Fibroblast of skin of right biceps (primary cell): Measurements from ENCODE around the gene DCUN1D3.
"Not testable (repeated sequence)": the region's sequence is repeated elsewhere in the genome, so short reads cannot be mapped to it uniquely, and the experiment has no call there.

Experiments used
- DNase-seq: peaks from one replicate; pipeline ENCODE4 v3.0.0-alpha.2; 2013

DCUN1D3 gene

GRCh38 chr16:20860995-20861394 lies 39.2 kb downstream of the DCUN1D3 start:
- DNase-seq: not testable (repeated sequence)

- no peak for DNase-seq
Measured at GRCh38 chr16:20860361-20860760, 39.8 kb downstream of the DCUN1D3 start.

GRCh38 chr16:20859699-20860098 lies 40.5 kb downstream of the DCUN1D3 start:
- DNase-seq: no peak

GRCh38 chr16:20859229-20859628 lies 40.9 kb downstream of the DCUN1D3 start:
- DNase-seq: no peak

GRCh38 chr16:20857281-20857680 lies 42.9 kb downstream of the DCUN1D3 start:
- DNase-seq: no peak

GRCh38 chr16:20854963-20855362 lies 45.2 kb downstream of the DCUN1D3 start:
- DNase-seq: no peak

- DNase-seq: peak; percentile 12
Measured at GRCh38 chr16:20853981-20854620, 46.1 kb downstream of the DCUN1D3 start.

- no peak for DNase-seq
Measured at GRCh38 chr16:20853143-20853542, 47.0 kb downstream of the DCUN1D3 start.

- DNase-seq: peak; percentile 85
Measured at GRCh38 chr16:20851601-20852000, 48.6 kb downstream of the DCUN1D3 start.

GRCh38 chr16:20850981-20851380 lies 49.2 kb downstream of the DCUN1D3 start:
- no peak for DNase-seq

- DNase-seq: peak; percentile 65
Measured at GRCh38 chr16:20849589-20850390, 50.4 kb downstream of the DCUN1D3 start.

- no peak for DNase-seq
Measured at GRCh38 chr16:20847550-20847949, 52.6 kb downstream of the DCUN1D3 start.

- DNase-seq: no peak
Measured at GRCh38 chr16:20846551-20846950, 53.6 kb downstream of the DCUN1D3 start.

- no peak for DNase-seq
Measured at GRCh38 chr16:20846030-20846429, 54.1 kb downstream of the DCUN1D3 start.

- DNase-seq: no peak
Measured at GRCh38 chr16:20844588-20844987, 55.6 kb downstream of the DCUN1D3 start.

GRCh38 chr16:20844054-20844453 lies 56.1 kb downstream of the DCUN1D3 start:
- no peak for DNase-seq

- DNase-seq: no peak
Measured at GRCh38 chr16:20839504-20839903, 60.7 kb downstream of the DCUN1D3 start.

- no peak for DNase-seq
Measured at GRCh38 chr16:20838240-20838639, 61.9 kb downstream of the DCUN1D3 start.

GRCh38 chr16:20833086-20833485 lies 67.1 kb downstream of the DCUN1D3 start:
- no peak for DNase-seq

GRCh38 chr16:20830372-20830771 lies 69.8 kb downstream of the DCUN1D3 start:
- no peak for DNase-seq

GRCh38 chr16:20829536-20829935 lies 70.6 kb downstream of the DCUN1D3 start:
- no peak for DNase-seq

- no peak for DNase-seq
Measured at GRCh38 chr16:20826039-20826566, 74.1 kb downstream of the DCUN1D3 start.

- DNase-seq: no peak
Measured at GRCh38 chr16:20822521-20823325, 77.4 kb downstream of the DCUN1D3 start.
